Dermis microvascular lymphatic vessel endothelial cell (primary cell): ENCODE results near the gene PRIMPOL. TPM values are rescaled to one million over a fixed set of nuclear protein-coding genes. Genes with fewer than 3 reads are reported as not detected.

Experiments
- total RNA-seq: library from RNA; depleted of rRNA; stranded (reverse); fragments of >200 nt; gene quantifications from 2 replicates; pipeline ENCODE4 v1.2.1, GENCODE V29; 2014

The PRIMPOL gene
- total RNA-seq, 1 donor from 2014 or later, result 8.5 TPM

Other genes with a start within 250 kb of the PRIMPOL start
- 20.0 and 23.4 TPM in 2 replicates for gene IRF2, start 175.2 kb upstream of the PRIMPOL start, total RNA-seq
- gene CASP3, start 291 bp upstream of the PRIMPOL start, total RNA-seq, result 30.5 and 32.0 TPM in 2 replicates
- gene CENPU, start 84.4 kb downstream of the PRIMPOL start, total RNA-seq, result 4.0 and 16.6 TPM in 2 replicates
- gene ACSL1, start 176.2 kb downstream of the PRIMPOL start, total RNA-seq, result 4.6 and 9.4 TPM in 2 replicates